Thymus (tissue), 14 donors: ENCODE measurements around the gene EXOSC9. TPM values are rescaled to one million over a fixed set of nuclear protein-coding genes. Genes with fewer than 3 reads are reported as not detected.
"Not testable (repeated sequence)": the region's sequence is repeated elsewhere in the genome, so short reads cannot be mapped to it uniquely, and the experiment has no call there.

Experiments used
- DNase-seq, 9 donors: peaks; one replicate each; pipeline ENCODE4 v3.0.0-alpha.2; 2013; ENCODE audit warnings: low spot score in 9 of 9, low read depth in 6 of 9, missing footprints in 1 of 9
- H3K27ac ChIP-seq, 2 donors: one replicate each; pipeline ENCODE4 v1.5.1; 2013; ENCODE audit warnings: control low read depth in 1 of 2, low read depth in 1 of 2, low read length in 1 of 2, mild to moderate bottlenecking in 1 of 2, moderate library complexity in 1 of 2
- H3K27me3 ChIP-seq, 2 donors: one replicate each; pipeline ENCODE4 v1.5.1; 2013; ENCODE audit warnings: low read length in 1 of 2; ENCODE audit not compliant: control insufficient read depth in 2 of 2, insufficient read depth in 1 of 2
- H3K36me3 ChIP-seq, 2 donors: one replicate each; pipeline ENCODE4 v1.5.1; 2013; ENCODE audit warnings: low read length in 1 of 2, mild to moderate bottlenecking in 1 of 2, moderate library complexity in 1 of 2; ENCODE audit not compliant: control insufficient read depth in 2 of 2, insufficient read depth in 2 of 2
- H3K4me1 ChIP-seq, 2 donors: one replicate each; pipeline ENCODE4 v1.5.1; 2013; ENCODE audit warnings: low read length in 2 of 2; ENCODE audit not compliant: control insufficient read depth in 2 of 2, insufficient read depth in 2 of 2
- H3K4me3 ChIP-seq, 2 donors: one replicate each; pipeline ENCODE4 v1.5.1; 2013; ENCODE audit warnings: low read length in 2 of 2, control low read depth in 1 of 2, mild to moderate bottlenecking in 1 of 2
- H3K9me3 ChIP-seq, 2 donors: one replicate each; pipeline ENCODE4 v1.5.1; 2013; ENCODE audit warnings: low read length in 1 of 2, mild to moderate bottlenecking in 1 of 2; ENCODE audit not compliant: control insufficient read depth in 2 of 2, insufficient read depth in 1 of 2
- WGBS: extraction: QIAGEN DNeasy Blood & Tissue Kit; methylation state at CpG from one replicate; pipeline ENCODE4 v1.1.7; 2013; 5-methylcytosine and 5-hydroxymethylcytosine counted together
- long read RNA-seq, 10 donors: transcript quantifications; one replicate each; lab custom pipeline, GENCODE V29; 2026
- polyA plus RNA-seq: library from polyadenylated mRNA; stranded (reverse); fragments of 200-250 nt; gene quantifications from one replicate; pipeline ENCODE4 v1.2.3, GENCODE V29; 2013
- total RNA-seq: library from RNA; stranded (reverse); fragments of 120-200 nt; gene quantifications from one replicate; pipeline ENCODE4 v1.2.4, GENCODE V29; 2013
- donor health status: healthy.

EXOSC9 gene, protein sequence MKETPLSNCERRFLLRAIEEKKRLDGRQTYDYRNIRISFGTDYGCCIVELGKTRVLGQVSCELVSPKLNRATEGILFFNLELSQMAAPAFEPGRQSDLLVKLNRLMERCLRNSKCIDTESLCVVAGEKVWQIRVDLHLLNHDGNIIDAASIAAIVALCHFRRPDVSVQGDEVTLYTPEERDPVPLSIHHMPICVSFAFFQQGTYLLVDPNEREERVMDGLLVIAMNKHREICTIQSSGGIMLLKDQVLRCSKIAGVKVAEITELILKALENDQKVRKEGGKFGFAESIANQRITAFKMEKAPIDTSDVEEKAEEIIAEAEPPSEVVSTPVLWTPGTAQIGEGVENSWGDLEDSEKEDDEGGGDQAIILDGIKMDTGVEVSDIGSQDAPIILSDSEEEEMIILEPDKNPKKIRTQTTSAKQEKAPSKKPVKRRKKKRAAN
- total RNA-seq, result 66.3 TPM
- polyA plus RNA-seq, result 33.4 TPM
- long read RNA-seq, donor 1, partial matches to known transcripts, result 0 of 1 reads
- long read RNA-seq, donor 1, other reads (novel, unspliced or antisense), result 0 of 1 reads
- long read RNA-seq, donor 2, result 0 reads
- long read RNA-seq, donor 3, transcript EXOSC9-201 (12 exons, 1,481 nt), result major isoform, 21 of 253 reads
- long read RNA-seq, donor 3, partial matches to known transcripts, result 132 of 253 reads
- long read RNA-seq, donor 3, other reads (novel, unspliced or antisense), result 99 of 253 reads
- long read RNA-seq, donor 4, partial matches to known transcripts, result 19 of 72 reads
- long read RNA-seq, donor 4, other reads (novel, unspliced or antisense), result 51 of 72 reads
- long read RNA-seq, donor 5, transcript EXOSC9-201 (12 exons, 1,481 nt), result major isoform, 15 of 265 reads
- long read RNA-seq, donor 5, partial matches to known transcripts, result 246 of 265 reads
- long read RNA-seq, donor 5, other reads (novel, unspliced or antisense), result 0 of 265 reads
- long read RNA-seq, donor 6, transcript EXOSC9-201 (12 exons, 1,481 nt), result major isoform, 14 of 14 reads
- long read RNA-seq, donor 6, partial matches to known transcripts, result 0 of 14 reads
- long read RNA-seq, donor 6, other reads (novel, unspliced or antisense), result 0 of 14 reads
- long read RNA-seq, donor 7, transcript EXOSC9-201 (12 exons, 1,481 nt), result major isoform, 9 of 183 reads
- long read RNA-seq, donor 7, partial matches to known transcripts, result 174 of 183 reads
- long read RNA-seq, donor 7, other reads (novel, unspliced or antisense), result 0 of 183 reads
- long read RNA-seq, donor 8, transcript EXOSC9-201 (12 exons, 1,481 nt), result major isoform, 5 of 5 reads
- long read RNA-seq, donor 8, partial matches to known transcripts, result 0 of 5 reads
- long read RNA-seq, donor 8, other reads (novel, unspliced or antisense), result 0 of 5 reads
- long read RNA-seq, donor 9, transcript EXOSC9-201 (12 exons, 1,481 nt), result major isoform, 7 of 130 reads
- long read RNA-seq, donor 9, partial matches to known transcripts, result 73 of 130 reads
- long read RNA-seq, donor 9, other reads (novel, unspliced or antisense), result 47 of 130 reads
- long read RNA-seq, donor 10, transcript EXOSC9-201 (12 exons, 1,481 nt), result major isoform, 11 of 14 reads
- long read RNA-seq, donor 10, partial matches to known transcripts, result 0 of 14 reads
- long read RNA-seq, donor 10, other reads (novel, unspliced or antisense), result 0 of 14 reads

DNA sequence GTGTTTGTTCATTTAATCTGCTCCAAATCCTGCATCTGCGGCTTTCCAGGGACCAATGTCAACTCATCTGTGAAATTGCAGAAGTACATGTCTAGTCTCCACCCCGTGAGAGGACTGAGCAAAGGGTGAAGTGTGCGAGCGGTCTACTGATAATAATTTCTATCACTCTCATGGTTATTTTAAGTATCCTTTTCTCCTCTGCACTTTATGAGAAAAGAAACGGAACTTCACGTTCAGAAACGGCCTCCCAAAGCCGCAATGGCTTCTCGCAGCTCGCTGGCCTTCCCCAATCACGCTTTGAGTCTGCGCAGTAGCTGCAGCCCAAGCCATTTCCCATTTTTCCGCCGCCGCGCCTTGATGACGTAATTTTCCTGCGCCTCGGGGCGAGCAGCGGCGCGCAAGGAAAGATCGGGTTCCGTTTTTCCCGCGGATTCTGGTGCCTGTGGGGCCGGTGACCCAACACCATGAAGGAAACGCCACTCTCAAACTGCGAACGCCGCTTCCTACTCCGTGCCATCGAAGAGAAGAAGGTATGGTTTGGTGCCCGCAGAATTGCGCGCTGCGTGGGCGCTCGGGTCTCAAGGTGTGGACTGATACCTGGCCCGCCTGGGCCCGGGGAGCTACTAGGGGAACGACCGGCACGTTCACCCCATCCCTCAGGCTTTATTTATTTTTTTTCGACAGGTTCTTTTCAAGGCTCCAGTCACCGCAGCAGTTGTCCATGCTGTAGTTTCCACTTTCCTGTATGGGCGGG, at the start of gene EXOSC9:
EXOSC9 (plus strand) TSS at position 363 of the 754 bp plus-strand sequence; CDS start at position 465, 102 bp downstream.
- H3K27ac ChIP-seq, result peak within 1 kb of the TSS; percentile 92
- no peaks in the 10 kb centered on the region for H3K27me3 ChIP-seq
- H3K9me3 ChIP-seq, result no peaks in the 10 kb centered on the region
- peaks cover 8 to 29% of the 10 kb centered on the region in 2 donors for H3K4me1 ChIP-seq
- WGBS, result under 1% methylated on average over 48 of the region's 48 CpGs
- peak; percentile 88 to 98 (median 92) for DNase-seq
- H3K36me3 ChIP-seq, result peaks cover 13 to 34% of the 10 kb centered on the region in 2 donors
- H3K4me3 ChIP-seq, result peak within 1 kb of the TSS; percentile 78 to 97

GRCh38 chr4:121752142-121752541, 49.0 kb upstream of the EXOSC9 start:
- 93% methylated on average over 1 of the region's 1 CpG for WGBS
- not testable (repeated sequence) for H3K4me1 ChIP-seq, H3K27ac ChIP-seq, H3K36me3 ChIP-seq, DNase-seq, H3K9me3 ChIP-seq, H3K27me3 ChIP-seq, H3K4me3 ChIP-seq

DNA sequence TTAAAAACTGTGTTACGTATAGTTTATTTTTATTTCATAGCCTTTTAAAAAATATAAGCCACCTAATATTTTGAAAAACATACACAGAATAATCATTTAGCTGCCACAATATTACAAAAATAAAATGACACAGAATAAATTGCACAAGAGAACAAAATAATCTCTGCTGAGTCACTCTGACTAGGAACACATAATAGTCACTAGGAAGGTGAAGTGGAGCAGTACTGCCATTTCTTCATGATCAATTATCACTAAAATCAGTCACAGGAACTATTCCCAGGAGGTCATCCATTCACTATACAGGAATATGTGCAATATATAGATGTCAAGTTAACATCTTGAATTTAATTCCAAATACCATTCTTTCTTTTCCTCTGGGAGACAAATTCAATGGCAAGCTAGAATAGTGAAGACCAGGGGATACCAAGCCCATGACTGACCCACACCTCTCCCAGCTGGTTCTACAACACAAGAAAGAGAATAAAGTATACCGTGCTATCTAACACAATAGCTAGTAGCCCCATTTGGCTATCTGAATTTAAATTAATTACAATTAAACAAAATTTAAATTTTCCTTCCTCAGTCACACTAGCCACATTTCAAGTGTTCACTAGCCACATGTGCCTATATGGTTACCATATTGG, 42.1 kb upstream of the EXOSC9 start:
- no peak overlapping the region for H3K4me3 ChIP-seq

DNA sequence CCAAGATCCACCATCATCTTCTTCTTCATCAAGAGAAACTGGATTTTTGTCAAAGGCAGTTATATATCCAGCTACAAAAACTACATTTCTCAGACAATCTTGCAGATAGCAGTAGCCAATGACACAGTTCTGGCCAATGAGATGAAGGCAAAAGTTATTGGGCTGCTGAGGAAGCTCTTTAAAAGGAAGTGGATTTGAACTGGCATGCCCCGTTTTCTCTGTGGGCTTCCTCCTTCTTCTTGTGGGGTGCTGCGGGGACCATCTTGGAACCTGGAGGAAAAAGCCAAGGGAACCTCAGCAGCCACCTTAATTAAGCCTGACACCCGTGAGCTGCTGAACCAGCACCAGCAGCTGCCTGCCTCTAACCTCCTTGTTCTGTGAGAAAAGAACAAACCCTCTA, 40.9 kb upstream of the EXOSC9 start:
- DNase-seq, result no peak
- no peaks in the 10 kb centered on the region for H3K36me3 ChIP-seq
- peaks cover 19 to 38% of the 10 kb centered on the region in 2 donors for H3K27me3 ChIP-seq
- 54% methylated on average over 3 of the region's 3 CpGs for WGBS
- peaks cover 3 to 10% of the 10 kb centered on the region in 2 donors for H3K4me1 ChIP-seq
- no peak overlapping the region for H3K4me3 ChIP-seq
- no peak overlapping the region for H3K27ac ChIP-seq
- peaks cover 0 to 3% of the 10 kb centered on the region in 2 donors for H3K9me3 ChIP-seq

More for the DNA sequence above, 42.1 kb upstream of the EXOSC9 start:
- Histone ChIP-seq H3K36me3 (no peaks in the 10 kb centered on the region), H3K4me1 (peaks cover 3 to 6% of the 10 kb centered on the region in 2 donors), H3K27ac (no peak overlapping the region), H3K9me3 (peaks cover 0 to 3% of the 10 kb centered on the region in 2 donors), H3K27me3 (peaks cover 13 to 27% of the 10 kb centered on the region in 2 donors)
- no peak for DNase-seq
- WGBS, result 98% methylated on average over 2 of the region's 2 CpGs

- WGBS, result 17% methylated on average over 14 of the region's 14 CpGs
Measured at GRCh38 chr4:121764303-121764701, 36.8 kb upstream of the EXOSC9 start.

GRCh38 chr4:121764702-121765367, 36.3 kb upstream of the EXOSC9 start, which contains the start of gene SMIM43:
Gene SMIM43 (minus strand): TSS chr4:121765164. CDS start chr4:121765105, 59 bp downstream.
- Histone ChIP-seq H3K4me1 (peaks cover 3 to 10% of the 10 kb centered on the region in 2 donors), H3K27ac (no peak within 1 kb of the TSS), H3K9me3 (peaks cover 0 to 3% of the 10 kb centered on the region in 2 donors), H3K36me3 (no peaks in the 10 kb centered on the region), H3K27me3 (peaks cover 26 to 77% of the 10 kb centered on the region in 2 donors), H3K4me3 (peak within 1 kb of the TSS; percentile 23 to 58)
- peak in 2 of 9 donors; percentile 18 to 37 for DNase-seq
- 1% methylated on average over 75 of the region's 75 CpGs for WGBS

More at GRCh38 chr4:121764303-121764701, 36.8 kb upstream of the EXOSC9 start:
- no peaks in the 10 kb centered on the region for H3K36me3 ChIP-seq
- DNase-seq, result no peak
- peaks cover 3 to 10% of the 10 kb centered on the region in 2 donors for H3K4me1 ChIP-seq
- peak overlapping the region in 1 of 2 donors; percentile 58 for H3K4me3 ChIP-seq
- peaks cover 0 to 3% of the 10 kb centered on the region in 2 donors for H3K9me3 ChIP-seq
- H3K27ac ChIP-seq, result no peak overlapping the region
- peaks cover 26 to 72% of the 10 kb centered on the region in 2 donors for H3K27me3 ChIP-seq

DNA sequence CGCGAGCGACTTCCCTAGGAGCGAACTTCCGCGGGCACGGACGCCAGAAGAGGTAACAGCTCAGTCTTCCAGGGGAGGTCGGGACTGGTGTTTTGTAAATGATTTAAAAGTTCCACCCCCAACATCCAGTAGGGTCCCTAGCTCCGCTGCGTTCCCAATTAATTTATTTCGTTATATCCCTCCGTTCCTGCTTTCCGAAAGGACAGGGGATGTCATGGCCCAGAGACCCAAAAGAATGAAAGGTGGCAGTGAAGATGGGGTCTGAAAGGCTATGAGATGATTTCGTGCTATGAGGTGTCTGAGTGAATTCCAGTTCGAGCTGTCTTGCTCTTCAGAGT, 35.8 kb upstream of the EXOSC9 start:
- Histone ChIP-seq H3K4me3 (peak overlapping the region; percentile 23 to 58), H3K9me3 (peaks cover 0 to 3% of the 10 kb centered on the region in 2 donors), H3K4me1 (peaks cover 3 to 8% of the 10 kb centered on the region in 2 donors), H3K27me3 (peaks cover 26 to 74% of the 10 kb centered on the region in 2 donors), H3K36me3 (no peaks in the 10 kb centered on the region), H3K27ac (no peak overlapping the region)
- 24% methylated on average over 16 of the region's 16 CpGs for WGBS
- no peak for DNase-seq
